ENCODE measurements around the gene AZI2. TPM values are rescaled to one million over a fixed set of nuclear protein-coding genes. Genes with fewer than 3 reads are reported as not detected.

AZI2 gene, protein sequence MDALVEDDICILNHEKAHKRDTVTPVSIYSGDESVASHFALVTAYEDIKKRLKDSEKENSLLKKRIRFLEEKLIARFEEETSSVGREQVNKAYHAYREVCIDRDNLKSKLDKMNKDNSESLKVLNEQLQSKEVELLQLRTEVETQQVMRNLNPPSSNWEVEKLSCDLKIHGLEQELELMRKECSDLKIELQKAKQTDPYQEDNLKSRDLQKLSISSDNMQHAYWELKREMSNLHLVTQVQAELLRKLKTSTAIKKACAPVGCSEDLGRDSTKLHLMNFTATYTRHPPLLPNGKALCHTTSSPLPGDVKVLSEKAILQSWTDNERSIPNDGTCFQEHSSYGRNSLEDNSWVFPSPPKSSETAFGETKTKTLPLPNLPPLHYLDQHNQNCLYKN
- polyA plus RNA-seq (2013, experiment 1 of 2): 46.0 TPM
- 45.5 TPM for polyA plus RNA-seq (2013, experiment 2 of 2)

DNA sequence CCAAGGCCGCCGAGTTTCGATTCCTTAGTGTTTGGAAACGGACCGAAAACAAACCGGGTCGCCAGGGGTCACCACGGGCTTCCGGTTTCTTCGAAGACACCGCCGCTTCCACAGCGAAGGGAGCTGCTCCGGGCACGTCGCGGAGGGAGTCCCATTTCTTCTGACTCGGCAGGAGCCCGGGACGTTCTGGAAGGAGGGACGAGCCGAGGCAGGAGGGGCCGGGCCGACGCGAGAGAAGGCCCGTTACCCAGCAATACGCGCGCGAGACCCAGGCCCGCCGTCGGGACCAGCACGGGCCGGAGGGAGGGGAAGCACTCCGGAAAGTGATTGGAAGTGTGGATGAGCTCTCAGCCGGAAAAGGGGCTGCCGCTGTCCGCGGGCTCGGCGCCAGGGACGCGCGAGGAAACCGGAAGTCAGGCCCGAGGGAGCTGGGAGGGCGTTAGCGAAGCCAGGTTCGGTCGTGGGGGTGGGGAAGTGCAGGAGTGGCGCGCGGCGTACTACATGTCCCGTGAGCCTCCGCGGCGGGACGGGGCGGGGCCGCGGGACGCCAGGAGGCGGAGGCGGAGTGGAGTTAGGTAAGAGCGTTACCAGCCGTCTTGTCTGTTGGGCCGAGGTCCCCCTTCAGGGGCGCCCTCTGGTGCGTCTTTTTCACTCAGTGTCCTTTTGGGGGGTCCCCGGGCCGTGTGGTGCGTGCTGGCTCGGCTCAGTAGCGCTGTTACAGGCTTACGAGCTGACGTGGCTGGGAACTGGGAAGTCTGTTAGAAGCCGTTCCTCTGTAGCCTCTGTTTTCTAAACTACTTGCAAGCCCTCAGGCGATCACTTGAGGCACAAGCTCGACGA, at the start of gene AZI2, which contains the start of gene ZCWPW2:
AZI2 (minus strand) TSS at position 196 of the 840 bp plus-strand sequence. CDS start 8,207 bp downstream, outside the sequence.
ZCWPW2 (plus strand) TSS at position 93 of the 840 bp plus-strand sequence. CDS start 64,348 bp downstream, outside the sequence.
- Histone ChIP-seq H3K4me3 (ENCODE audit: low read length) (peak within 1 kb of the TSS; percentile 84), H3K4me1 (ENCODE audit: insufficient read depth, low read length) (peaks cover 14% of the 10 kb centered on the region), H3K27ac (ENCODE audit: low read depth, low read length) (peak within 1 kb of the TSS; percentile 98), H3K27me3 (ENCODE audit: insufficient read depth, low read length) (no peaks in the 10 kb centered on the region), H3K9me3 (ENCODE audit: insufficient read depth, low read depth, low read length) (no peaks in the 10 kb centered on the region), H3K9ac (ENCODE audit: low read depth, low read length) (peak within 1 kb of the TSS; percentile 90), H3K36me3 (ENCODE audit: insufficient read depth, low read length) (no peaks in the 10 kb centered on the region; the same call in 1 of the 2 replicates)
- under 1% methylated on average over 83 of the region's 83 CpGs for WGBS

GRCh38 chr3:28388978-28389377, 40.4 kb upstream of the AZI2 start:
- Histone ChIP-seq H3K9me3 (ENCODE audit: insufficient read depth, low read depth, low read length) (0 out of 2 replicates have a peak, but pooled peaks cover 12% of the 10 kb centered on the region), H3K9ac (ENCODE audit: low read depth, low read length) (no peak overlapping the region), H3K27me3 (ENCODE audit: insufficient read depth, low read length) (no peaks in the 10 kb centered on the region), H3K4me3 (ENCODE audit: low read length) (no peak overlapping the region), H3K36me3 (ENCODE audit: insufficient read depth, low read length) (no peaks in the 10 kb centered on the region), H3K27ac (ENCODE audit: low read depth, low read length) (no peak overlapping the region), H3K4me1 (ENCODE audit: insufficient read depth, low read length) (no peaks in the 10 kb centered on the region)
- 90% methylated on average over 1 of the region's 1 CpG for WGBS

GRCh38 chr3:28386049-28386448, 37.4 kb upstream of the AZI2 start:
- Histone ChIP-seq H3K9me3 (ENCODE audit: insufficient read depth, low read depth, low read length) (no peaks in the 10 kb centered on the region), H3K27me3 (ENCODE audit: insufficient read depth, low read length) (no peaks in the 10 kb centered on the region), H3K27ac (ENCODE audit: low read depth, low read length) (no peak overlapping the region), H3K4me1 (ENCODE audit: insufficient read depth, low read length) (no peaks in the 10 kb centered on the region), H3K4me3 (ENCODE audit: low read length) (no peak overlapping the region), H3K36me3 (ENCODE audit: insufficient read depth, low read length) (no peaks in the 10 kb centered on the region), H3K9ac (ENCODE audit: low read depth, low read length) (no peak overlapping the region)
- WGBS: over 99% methylated on average over 5 of the region's 5 CpGs

DNA sequence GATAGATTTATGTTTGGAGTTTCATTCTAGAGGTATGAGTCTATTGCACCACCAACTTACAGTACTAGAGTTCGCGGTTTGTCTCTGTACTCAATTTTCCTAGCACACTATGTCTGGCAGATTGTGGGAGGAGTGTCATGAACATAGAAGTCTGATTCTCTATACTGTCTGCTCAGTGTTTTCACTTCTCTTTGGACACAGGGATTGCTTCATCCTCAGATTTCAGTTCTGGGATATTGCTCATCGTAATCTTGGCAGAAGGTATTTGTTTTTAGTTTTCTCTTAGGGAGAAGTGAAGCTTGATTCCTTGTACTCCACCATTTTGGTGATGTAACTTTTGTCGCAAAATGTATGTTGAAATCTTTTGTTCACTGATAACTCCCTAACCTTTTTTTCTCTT, 27.8 kb upstream of the AZI2 start:
- Histone ChIP-seq H3K36me3 (ENCODE audit: insufficient read depth, low read length) (no peaks in the 10 kb centered on the region), H3K27ac (ENCODE audit: low read depth, low read length) (no peak overlapping the region), H3K27me3 (ENCODE audit: insufficient read depth, low read length) (no peaks in the 10 kb centered on the region), H3K9ac (ENCODE audit: low read depth, low read length) (no peak overlapping the region), H3K4me3 (ENCODE audit: low read length) (no peak overlapping the region), H3K4me1 (ENCODE audit: insufficient read depth, low read length) (no peaks in the 10 kb centered on the region), H3K9me3 (ENCODE audit: insufficient read depth, low read depth, low read length) (peaks cover 5% of the 10 kb centered on the region; the same call in 1 of the 2 replicates)
- 100% methylated on average over 1 of the region's 4 CpGs for WGBS

- Histone ChIP-seq H3K9me3 (ENCODE audit: insufficient read depth, low read depth, low read length) (no peaks in the 10 kb centered on the region), H3K4me3 (ENCODE audit: low read length) (peak overlapping the region; percentile 84), H3K36me3 (ENCODE audit: insufficient read depth, low read length) (no peaks in the 10 kb centered on the region; the same call in 1 of the 2 replicates), H3K9ac (ENCODE audit: low read depth, low read length) (peak overlapping the region; percentile 90), H3K27ac (ENCODE audit: low read depth, low read length) (peak overlapping the region; percentile 98; the same call in 1 of the 2 replicates), H3K27me3 (ENCODE audit: insufficient read depth, low read length) (no peaks in the 10 kb centered on the region), H3K4me1 (ENCODE audit: insufficient read depth, low read length) (peaks cover 14% of the 10 kb centered on the region)
- WGBS: 45% methylated on average over 13 of the region's 13 CpGs
Observed at GRCh38 chr3:28349469-28350000, 911 bp upstream of the AZI2 start.

- Histone ChIP-seq H3K27ac (ENCODE audit: low read depth, low read length) (peak overlapping the region; percentile 98), H3K4me1 (ENCODE audit: insufficient read depth, low read length) (peaks cover 14% of the 10 kb centered on the region), H3K4me3 (ENCODE audit: low read length) (peak overlapping the region; percentile 84), H3K9me3 (ENCODE audit: insufficient read depth, low read depth, low read length) (no peaks in the 10 kb centered on the region), H3K27me3 (ENCODE audit: insufficient read depth, low read length) (no peaks in the 10 kb centered on the region), H3K36me3 (ENCODE audit: insufficient read depth, low read length) (no peaks in the 10 kb centered on the region), H3K9ac (ENCODE audit: low read depth, low read length) (peak overlapping the region; percentile 90)
- 1% methylated on average over 16 of the region's 16 CpGs for WGBS
Observed at GRCh38 chr3:28348265-28348628, 377 bp downstream of the AZI2 start.

DNA sequence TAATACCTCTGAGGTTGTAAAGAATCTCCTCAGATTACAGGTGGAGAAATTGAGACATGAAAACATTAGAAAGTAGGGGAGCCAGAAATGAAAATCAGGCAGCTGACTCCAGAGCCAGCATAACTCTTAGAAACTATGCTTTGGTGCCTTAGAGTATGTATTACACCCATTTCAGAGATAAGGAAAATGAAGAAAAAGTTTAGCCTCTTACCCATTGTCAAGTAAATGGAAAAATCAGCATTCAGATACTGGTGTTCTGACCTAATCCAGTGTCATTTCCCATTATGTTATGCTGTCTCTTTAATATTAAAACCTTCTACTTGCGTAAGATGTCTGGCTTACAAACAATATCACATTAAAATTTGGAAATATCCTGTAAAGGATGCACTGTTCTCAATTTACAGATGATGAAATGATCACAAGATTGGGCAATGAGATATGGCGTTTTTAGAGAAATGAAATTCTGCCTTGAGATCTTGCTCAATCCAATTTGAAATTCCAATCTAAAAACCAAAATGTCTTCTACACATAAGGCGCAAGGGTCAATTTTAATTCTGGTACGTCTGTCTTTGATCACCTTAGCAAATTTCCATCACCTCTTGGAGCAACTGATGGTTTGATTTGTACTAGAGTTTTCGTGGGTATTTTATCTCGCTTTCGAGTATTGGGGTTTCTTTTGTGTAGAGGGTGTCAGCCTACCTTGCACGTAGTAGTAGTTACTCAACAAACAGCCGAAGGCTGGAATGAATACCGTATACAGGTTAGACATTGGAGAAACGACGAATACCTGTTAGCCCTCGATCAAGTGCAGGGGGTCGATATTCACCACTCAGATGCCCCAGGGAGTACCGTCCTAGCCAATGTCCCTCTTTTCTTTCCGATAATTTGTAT, 1.0 kb downstream of the AZI2 start:
- no peaks in the 10 kb centered on the region for H3K36me3 ChIP-seq (ENCODE audit: insufficient read depth, low read length)
- peak overlapping the region; percentile 98; the same call in 1 of the 2 replicates for H3K27ac ChIP-seq (ENCODE audit: low read depth, low read length)

GRCh38 chr3:28345690-28346089, 2.9 kb downstream of the AZI2 start:
- Histone ChIP-seq H3K9me3 (ENCODE audit: insufficient read depth, low read depth, low read length) (no peaks in the 10 kb centered on the region), H3K36me3 (ENCODE audit: insufficient read depth, low read length) (no peaks in the 10 kb centered on the region), H3K9ac (ENCODE audit: low read depth, low read length) (no peak overlapping the region), H3K27me3 (ENCODE audit: insufficient read depth, low read length) (no peaks in the 10 kb centered on the region), H3K4me1 (ENCODE audit: insufficient read depth, low read length) (peaks cover 14% of the 10 kb centered on the region), H3K27ac (ENCODE audit: low read depth, low read length) (no peak overlapping the region), H3K4me3 (ENCODE audit: low read length) (no peak overlapping the region)
- 100% methylated on average over 1 of the region's 1 CpG for WGBS

More for the DNA sequence above, 1.0 kb downstream of the AZI2 start:
- WGBS: 14% methylated on average over 15 of the region's 16 CpGs
- Histone ChIP-seq H3K4me1 (ENCODE audit: insufficient read depth, low read length) (peaks cover 14% of the 10 kb centered on the region), H3K4me3 (ENCODE audit: low read length) (peak overlapping the region; percentile 84), H3K9me3 (ENCODE audit: insufficient read depth, low read depth, low read length) (no peaks in the 10 kb centered on the region), H3K9ac (ENCODE audit: low read depth, low read length) (peak overlapping the region; percentile 90), H3K27me3 (ENCODE audit: insufficient read depth, low read length) (no peaks in the 10 kb centered on the region)

GRCh38 chr3:28343144-28343543, 5.5 kb downstream of the AZI2 start:
- H3K9ac ChIP-seq (ENCODE audit: low read depth, low read length): no peak overlapping the region
- H3K27ac ChIP-seq (ENCODE audit: low read depth, low read length): no peak overlapping the region
- peaks cover 7% of the 10 kb centered on the region for H3K4me1 ChIP-seq (ENCODE audit: insufficient read depth, low read length)

DNA sequence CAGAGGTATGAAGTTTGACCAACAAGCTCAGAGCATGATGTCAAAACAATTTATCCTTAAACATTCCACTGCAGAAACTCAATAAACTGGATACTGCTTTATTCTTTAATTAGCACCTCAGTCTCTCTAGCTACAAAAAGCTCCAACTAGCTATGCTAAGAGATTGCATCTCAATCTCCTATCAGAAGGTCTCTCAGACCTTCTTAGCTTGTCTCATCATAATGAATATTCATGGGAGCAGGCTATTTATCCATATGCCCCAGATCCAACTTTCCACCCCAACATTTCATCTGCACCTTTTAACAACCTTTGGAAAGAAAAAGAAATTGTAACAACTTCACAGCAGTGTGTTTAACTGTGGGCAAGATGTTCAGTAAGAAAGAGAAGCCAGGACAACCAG, 11.4 kb downstream of the AZI2 start:
- Histone ChIP-seq H3K4me1 (ENCODE audit: insufficient read depth, low read length) (no peaks in the 10 kb centered on the region), H3K9ac (ENCODE audit: low read depth, low read length) (no peak overlapping the region), H3K27me3 (ENCODE audit: insufficient read depth, low read length) (no peaks in the 10 kb centered on the region), H3K27ac (ENCODE audit: low read depth, low read length) (no peak overlapping the region), H3K4me3 (ENCODE audit: low read length) (no peak overlapping the region), H3K36me3 (ENCODE audit: insufficient read depth, low read length) (peaks cover 63% of the 10 kb centered on the region), H3K9me3 (ENCODE audit: insufficient read depth, low read depth, low read length) (no peaks in the 10 kb centered on the region)

More at GRCh38 chr3:28343144-28343543, 5.5 kb downstream of the AZI2 start:
- no peaks in the 10 kb centered on the region for H3K9me3 ChIP-seq (ENCODE audit: insufficient read depth, low read depth, low read length)
- H3K27me3 ChIP-seq (ENCODE audit: insufficient read depth, low read length): no peaks in the 10 kb centered on the region
- peaks cover 22% of the 10 kb centered on the region for H3K36me3 ChIP-seq (ENCODE audit: insufficient read depth, low read length)
- no peak overlapping the region for H3K4me3 ChIP-seq (ENCODE audit: low read length)

All from HUES64 (cell line).